Upper lobe of left lung (tissue), 6 donors: Measurements from ENCODE around the gene CAMK1. TPM values are rescaled to one million over a fixed set of nuclear protein-coding genes. Genes with fewer than 3 reads are reported as not detected.

Experiments
- ATAC-seq, 2 donors: fragments of 200-7000 bp; cut with Tn5 transposase; one replicate each; pipeline ENCODE4 v1.9.1; 2022; ENCODE audit warnings: mild to moderate bottlenecking in 2 of 2, moderate library complexity in 2 of 2; ENCODE audit not compliant: low FRiP score in 2 of 2
- DNase-seq, 2 donors: peaks; one replicate each; pipeline ENCODE4 v3.0.0-alpha.2; 2019 to 2020
- H3K27ac ChIP-seq, 4 donors: fragments of 200-600 bp; sonication (generic); one replicate each; pipeline ENCODE4 v1.5.1; 2016 to 2019
- H3K27me3 ChIP-seq, 4 donors: fragments of 200-600 bp; sonication (generic); one replicate each; pipeline ENCODE4 v1.5.1; 2017 to 2019
- H3K36me3 ChIP-seq, 4 donors: fragments of 200-600 bp; sonication (generic); one replicate each; pipeline ENCODE4 v1.5.1; 2016 to 2019
- H3K4me1 ChIP-seq, 4 donors: fragments of 200-600 bp; sonication (generic); one replicate each; pipeline ENCODE4 v1.5.1; 2018 to 2019
- H3K4me3 ChIP-seq, 4 donors: fragments of 200-600 bp; sonication (generic); one replicate each; pipeline ENCODE4 v1.5.1; 2017 to 2019; ENCODE audit warnings: mild to moderate bottlenecking in 2 of 4, moderate library complexity in 1 of 4
- H3K9me3 ChIP-seq, 4 donors: fragments of 200-600 bp; sonication (generic); one replicate each; pipeline ENCODE4 v1.5.1; 2018 to 2019
- EP300 ChIP-seq, 4 donors: sonication (generic); formaldehyde crosslinking; IDR thresholded peaks; one replicate each; pipeline ENCODE4 v1.5.1; 2017; ENCODE audit warnings: antibody characterized with exemption in 4 of 4, control low read depth in 2 of 4
- POLR2A ChIP-seq, 4 donors: fragments of 450-650 bp; IDR thresholded peaks; one replicate each; pipeline ENCODE4 v1.5.1; 2016 to 2017; ENCODE audit warnings: antibody characterized with exemption in 4 of 4, mild to moderate bottlenecking in 2 of 4
- POLR2AphosphoS5 ChIP-seq, 2 donors: sonication (generic); formaldehyde crosslinking; IDR thresholded peaks; one replicate each; pipeline ENCODE4 v1.5.1; 2017; ENCODE audit warnings: antibody characterized with exemption in 2 of 2
- WGBS, 2 donors: methylation state at CpG; one replicate each; pipeline ENCODE4 v1.1.5; 2017 to 2018; 5-methylcytosine and 5-hydroxymethylcytosine counted together
- total RNA-seq, 6 donors: library from RNA; depleted of rRNA in 4 of 6; stranded (reverse); fragments of >200 nt in 4 of 6; gene quantifications; one replicate each; pipeline versions ENCODE4 v1.1.0 to v1.2.1, GENCODE V29; 2016 to 2021
- TF ChIP-seq, protein P1 (sequence below), 6 experiments: fragments of 450-650 bp in 4 of 6; fragments of 200-600 bp in 2 of 6; sonication (generic) in 2 of 6; IDR thresholded peaks; one replicate each; pipeline ENCODE4 v1.5.1; 2016 to 2019; ENCODE audit warnings: antibody characterized with exemption in 6 of 6
- donor health status: DM: no; HTN: no; CAD: no; lungs with moderate emphysema.
- donor health status: DM: no; HTN: yes; CAD: no; lungs with severe emphysema.

Gene CAMK1
- total RNA-seq, 6 donors from 2014 or later: 19.5 to 44.0 (median 27.6) TPM

DNA sequence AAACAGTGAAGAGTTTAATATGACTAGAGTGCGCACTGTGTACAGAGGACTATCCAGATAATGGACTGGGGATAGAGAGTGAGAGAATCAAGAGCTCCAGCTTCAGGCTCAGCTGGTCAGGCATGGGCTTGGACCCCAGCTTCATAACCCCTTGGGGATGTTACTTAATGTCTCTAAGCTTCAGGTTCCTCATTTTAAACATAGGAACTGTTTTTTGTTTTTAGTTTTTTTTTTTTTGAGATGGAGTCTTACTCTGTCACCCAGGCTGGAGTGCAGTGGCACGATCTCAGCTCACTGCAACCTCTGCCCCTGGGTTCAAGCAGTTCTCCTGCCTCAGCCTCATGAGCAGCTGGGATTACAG, 48.1 kb downstream of the CAMK1 start:
- Histone ChIP-seq H3K4me1 (no peaks in the 10 kb centered on the region), H3K4me3 (no peak overlapping the region), H3K27me3 (no peaks in the 10 kb centered on the region), H3K9me3 (no peaks in the 10 kb centered on the region), H3K36me3 (no peaks in the 10 kb centered on the region), H3K27ac (no peak overlapping the region)
- TF ChIP-seq POLR2A (IDR thresholded peaks at IDR 0.05): no peak
- no peak for TF ChIP-seq POLR2AphosphoS5 (IDR thresholded peaks at IDR 0.05)
- TF ChIP-seq, protein P1, sequence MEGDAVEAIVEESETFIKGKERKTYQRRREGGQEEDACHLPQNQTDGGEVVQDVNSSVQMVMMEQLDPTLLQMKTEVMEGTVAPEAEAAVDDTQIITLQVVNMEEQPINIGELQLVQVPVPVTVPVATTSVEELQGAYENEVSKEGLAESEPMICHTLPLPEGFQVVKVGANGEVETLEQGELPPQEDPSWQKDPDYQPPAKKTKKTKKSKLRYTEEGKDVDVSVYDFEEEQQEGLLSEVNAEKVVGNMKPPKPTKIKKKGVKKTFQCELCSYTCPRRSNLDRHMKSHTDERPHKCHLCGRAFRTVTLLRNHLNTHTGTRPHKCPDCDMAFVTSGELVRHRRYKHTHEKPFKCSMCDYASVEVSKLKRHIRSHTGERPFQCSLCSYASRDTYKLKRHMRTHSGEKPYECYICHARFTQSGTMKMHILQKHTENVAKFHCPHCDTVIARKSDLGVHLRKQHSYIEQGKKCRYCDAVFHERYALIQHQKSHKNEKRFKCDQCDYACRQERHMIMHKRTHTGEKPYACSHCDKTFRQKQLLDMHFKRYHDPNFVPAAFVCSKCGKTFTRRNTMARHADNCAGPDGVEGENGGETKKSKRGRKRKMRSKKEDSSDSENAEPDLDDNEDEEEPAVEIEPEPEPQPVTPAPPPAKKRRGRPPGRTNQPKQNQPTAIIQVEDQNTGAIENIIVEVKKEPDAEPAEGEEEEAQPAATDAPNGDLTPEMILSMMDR (IDR thresholded peaks at IDR 0.05): no peak
- no peak for ATAC-seq
- DNase-seq: no peak
- 81 to 86% methylated on average over 2 of the region's 2 CpGs for WGBS, 2 donors

DNA sequence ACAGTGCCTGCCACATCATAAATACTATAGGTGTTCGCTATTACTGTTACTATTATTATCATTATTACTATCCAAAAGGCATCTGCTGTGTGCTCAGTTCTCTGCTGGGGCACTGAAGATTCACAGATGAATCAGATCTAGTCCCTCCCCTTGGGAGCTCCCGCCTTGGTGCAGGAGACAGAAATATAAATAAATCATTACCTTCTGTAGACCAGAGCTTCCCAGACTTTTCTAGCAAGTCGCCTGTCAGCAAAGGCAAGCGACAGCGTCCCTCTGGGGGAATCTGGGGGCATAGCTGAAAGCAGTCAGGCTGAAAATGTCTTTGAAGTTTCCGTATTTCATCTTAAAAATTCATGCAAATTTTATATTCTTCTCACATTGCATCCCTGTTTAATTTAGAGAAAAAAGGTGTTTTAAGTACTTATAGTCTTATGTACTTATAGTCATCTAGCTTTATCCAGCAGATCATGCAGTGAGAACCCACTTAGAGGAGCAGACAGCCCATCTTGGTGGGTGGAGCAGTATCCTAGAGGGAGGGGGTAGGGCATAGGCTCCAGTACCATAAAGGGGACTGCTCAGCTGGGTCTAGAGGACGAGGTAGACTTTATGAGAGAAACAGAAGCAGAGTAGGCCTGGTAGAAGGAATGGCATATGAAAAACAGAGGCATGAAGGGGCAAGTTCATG, 48.6 kb downstream of the CAMK1 start:
- no peak for DNase-seq
- no peaks in the 10 kb centered on the region for H3K27me3 ChIP-seq
- H3K4me1 ChIP-seq: peaks cover 0 to 1% (median 0%) of the 10 kb centered on the region in 4 donors
- no peak for ATAC-seq
- H3K4me3 ChIP-seq: no peak overlapping the region
- TF ChIP-seq POLR2AphosphoS5 (IDR thresholded peaks at IDR 0.05): no peak
- TF ChIP-seq, protein P1 (IDR thresholded peaks at IDR 0.05): no peak
- 52 to 66% methylated on average over 7 of the region's 7 CpGs for WGBS, 2 donors
- no peaks in the 10 kb centered on the region for H3K9me3 ChIP-seq
- H3K27ac ChIP-seq: no peak overlapping the region
- no peaks in the 10 kb centered on the region for H3K36me3 ChIP-seq

DNA sequence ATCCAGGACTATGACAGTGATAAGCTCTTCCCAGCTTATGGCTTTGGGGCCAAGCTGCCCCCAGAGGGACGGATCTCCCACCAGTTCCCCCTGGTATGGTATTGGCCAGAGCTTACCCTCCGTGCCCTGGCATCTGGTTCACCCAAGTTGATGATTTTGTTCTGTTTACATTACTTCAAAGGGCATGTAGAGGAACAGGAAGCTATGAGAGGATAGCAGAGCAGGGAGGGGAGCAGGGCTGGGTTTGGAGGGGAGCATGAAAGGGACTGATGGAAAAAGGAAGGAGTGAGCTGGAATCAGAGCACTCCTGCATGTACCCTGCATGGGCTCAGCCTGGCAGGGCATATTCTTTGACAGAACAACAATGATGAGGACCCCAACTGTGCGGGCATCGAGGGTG, 51.6 kb downstream of the CAMK1 start:
- ATAC-seq (no peak), DNase-seq (no peak)
- no peak overlapping the region for H3K4me3 ChIP-seq
- H3K36me3 ChIP-seq: no peaks in the 10 kb centered on the region
- H3K27me3 ChIP-seq: no peaks in the 10 kb centered on the region
- TF ChIP-seq EP300 (IDR thresholded peaks at IDR 0.05) (no peak), POLR2A (IDR thresholded peaks at IDR 0.05) (no peak), POLR2AphosphoS5 (IDR thresholded peaks at IDR 0.05) (no peak)
- TF ChIP-seq, protein P1 (IDR thresholded peaks at IDR 0.05): no peak
- no peak overlapping the region for H3K27ac ChIP-seq
- no peaks in the 10 kb centered on the region for H3K9me3 ChIP-seq
- H3K4me1 ChIP-seq: peaks cover 0 to 5% (median 2%) of the 10 kb centered on the region in 4 donors
- WGBS, 2 donors: 64 to 72% methylated on average over 4 of the region's 4 CpGs

DNA sequence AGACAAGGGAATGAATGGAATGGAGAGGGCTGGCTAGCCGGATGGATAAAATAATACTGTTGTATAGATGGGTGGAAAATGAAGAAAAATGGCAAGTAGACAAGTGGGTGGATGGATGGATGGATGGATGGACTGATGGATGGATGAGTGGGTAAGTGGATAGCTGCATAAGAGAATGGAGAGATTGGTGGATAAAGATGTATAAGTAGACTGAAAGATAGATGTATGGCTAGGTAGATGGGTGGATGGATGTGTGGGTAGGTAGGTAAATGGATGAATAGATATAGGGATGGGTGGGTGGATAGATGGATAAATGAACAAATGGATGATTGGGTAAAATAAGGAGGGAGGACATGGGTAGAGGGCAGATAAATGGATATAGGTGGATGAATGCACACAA, 52.2 kb downstream of the CAMK1 start:
- H3K4me3 ChIP-seq: no peak overlapping the region
- H3K9me3 ChIP-seq: no peaks in the 10 kb centered on the region
- ATAC-seq: no peak
- no peaks in the 10 kb centered on the region for H3K27me3 ChIP-seq
- H3K27ac ChIP-seq: no peak overlapping the region
- TF ChIP-seq, protein P1 (IDR thresholded peaks at IDR 0.05): no peak
- TF ChIP-seq POLR2AphosphoS5 (IDR thresholded peaks at IDR 0.05) (no peak), EP300 (IDR thresholded peaks at IDR 0.05) (no peak), POLR2A (IDR thresholded peaks at IDR 0.05) (no peak)
- WGBS, 2 donors: 88 to 91% methylated on average over 1 of the region's 1 CpG
- H3K4me1 ChIP-seq: peaks cover 0 to 5% (median 2%) of the 10 kb centered on the region in 4 donors
- no peaks in the 10 kb centered on the region for H3K36me3 ChIP-seq
- no peak for DNase-seq
